ENCODE measurements around the gene TMEM143. TPM values are rescaled to one million over a fixed set of nuclear protein-coding genes. Genes with fewer than 3 reads are reported as not detected.

Gene TMEM143
- total RNA-seq, 1 donor from 2014 or later, result 8.4 TPM

GRCh38 chr19:48338802-48339503, 24.8 kb downstream of the TMEM143 start:
- H3K4me3 Mint-ChIP-seq, result no peak overlapping the region
- H3K27ac Mint-ChIP-seq (ENCODE audit: unreplicated experiment), result peak overlapping the region; percentile 27
- no peaks in the 10 kb centered on the region for H3K9me3 Mint-ChIP-seq
- TF ChIP-seq CTCF (conservative IDR thresholded peaks at IDR 0.05), result no peak
- no peaks in the 10 kb centered on the region for H3K36me3 Mint-ChIP-seq (ENCODE audit: low read depth)
- DNase-seq (ENCODE audit: low read depth, low spot score), result no peak
- peaks cover 3% of the 10 kb centered on the region for H3K27me3 Mint-ChIP-seq (ENCODE audit: low read depth)
- H3K4me1 Mint-ChIP-seq, result peaks cover 8% of the 10 kb centered on the region

GRCh38 chr19:48338253-48338755, 25.4 kb downstream of the TMEM143 start:
- Mint-ChIP-seq H3K4me1 (peaks cover 12% of the 10 kb centered on the region), H3K4me3 (no peak overlapping the region), H3K27ac (ENCODE audit: unreplicated experiment) (no peak overlapping the region), H3K36me3 (ENCODE audit: low read depth) (no peaks in the 10 kb centered on the region), H3K27me3 (ENCODE audit: low read depth) (peaks cover 3% of the 10 kb centered on the region), H3K9me3 (no peaks in the 10 kb centered on the region)
- no peak for DNase-seq (ENCODE audit: low read depth, low spot score)
- no peak for TF ChIP-seq CTCF (conservative IDR thresholded peaks at IDR 0.05)

- Mint-ChIP-seq H3K4me1 (peaks cover 45% of the 10 kb centered on the region), H3K27ac (ENCODE audit: unreplicated experiment) (no peak overlapping the region), H3K4me3 (peak overlapping the region; percentile 86), H3K27me3 (ENCODE audit: low read depth) (peaks cover 3% of the 10 kb centered on the region), H3K9me3 (no peaks in the 10 kb centered on the region), H3K36me3 (ENCODE audit: low read depth) (peaks cover 6% of the 10 kb centered on the region)
- peak; percentile 77 for TF ChIP-seq CTCF (conservative IDR thresholded peaks at IDR 0.05)
- peak; percentile 66 for DNase-seq (ENCODE audit: low read depth, low spot score)
Measured at GRCh38 chr19:48333467-48334384, 30.0 kb downstream of the TMEM143 start.

GRCh38 chr19:48332662-48333466, 30.9 kb downstream of the TMEM143 start:
- Mint-ChIP-seq H3K27me3 (ENCODE audit: low read depth) (peaks cover 3% of the 10 kb centered on the region), H3K4me3 (peak overlapping the region; percentile 86), H3K36me3 (ENCODE audit: low read depth) (peaks cover 6% of the 10 kb centered on the region), H3K9me3 (peaks cover 2% of the 10 kb centered on the region), H3K27ac (ENCODE audit: unreplicated experiment) (no peak overlapping the region), H3K4me1 (peaks cover 45% of the 10 kb centered on the region)
- TF ChIP-seq CTCF (conservative IDR thresholded peaks at IDR 0.05), result no peak
- DNase-seq (ENCODE audit: low read depth, low spot score), result peak; percentile 50

GRCh38 chr19:48332351-48332661, 31.4 kb downstream of the TMEM143 start:
- TF ChIP-seq CTCF (conservative IDR thresholded peaks at IDR 0.05), result no peak
- Mint-ChIP-seq H3K36me3 (ENCODE audit: low read depth) (peaks cover 6% of the 10 kb centered on the region), H3K27ac (ENCODE audit: unreplicated experiment) (no peak overlapping the region)

More at GRCh38 chr19:48332351-48332661, 31.4 kb downstream of the TMEM143 start:
- H3K27me3 Mint-ChIP-seq (ENCODE audit: low read depth), result peaks cover 3% of the 10 kb centered on the region
- peak overlapping the region; percentile 86 for H3K4me3 Mint-ChIP-seq
- H3K9me3 Mint-ChIP-seq, result peaks cover 2% of the 10 kb centered on the region
- peaks cover 45% of the 10 kb centered on the region for H3K4me1 Mint-ChIP-seq
- no peak for DNase-seq (ENCODE audit: low read depth, low spot score)
